Keratinocyte (primary cell): Measurements from ENCODE around the gene ARPC3. TPM values are rescaled to one million over a fixed set of nuclear protein-coding genes. Genes with fewer than 3 reads are reported as not detected.
"Not testable (repeated sequence)": the region's sequence is repeated elsewhere in the genome, so short reads cannot be mapped to it uniquely, and the experiment has no call there.

Experiments
- DNase-seq: peaks from one replicate; pipeline ENCODE4 v3.0.0-alpha.2; 2011; ENCODE audit warnings: low read depth, missing footprints, low spot score
- FAIRE-seq: peaks from 2 replicates; lab custom pipeline; 2011; peaks lifted over from hg19 to GRCh38; lab: Jason Lieb, UNC
- H2AFZ ChIP-seq: 2 replicates; pipeline ENCODE4 v1.6.0; 2012; ENCODE audit warnings: low read length, control low read depth, inconsistent platforms; ENCODE audit not compliant: control insufficient read depth
- H3K27ac ChIP-seq: 2 replicates; pipeline ENCODE4 v1.5.1; 2011; ENCODE audit warnings: low read length; ENCODE audit not compliant: control insufficient read depth, insufficient read depth
- H3K27me3 ChIP-seq: 3 replicates; pipeline ENCODE4 v1.6.0; 2011; ENCODE audit warnings: low read length; ENCODE audit not compliant: control insufficient read depth, insufficient read depth; ENCODE audit errors: extremely low read depth
- H3K36me3 ChIP-seq, 2 experiments: 2 replicates in 1 of 2; 3 replicates in 1 of 2; pipeline ENCODE4 v1.5.1; 2011; ENCODE audit warnings: low read length in 2 of 2, mild to moderate bottlenecking in 1 of 2; ENCODE audit not compliant: control insufficient read depth in 2 of 2, insufficient read depth in 2 of 2; ENCODE audit errors: extremely low read depth in 1 of 2
- H3K4me1 ChIP-seq: 3 replicates; pipeline ENCODE4 v1.5.1; 2011; ENCODE audit warnings: low read length; ENCODE audit not compliant: control insufficient read depth, insufficient read depth; ENCODE audit errors: extremely low read depth
- H3K4me2 ChIP-seq: 3 replicates; pipeline ENCODE4 v1.6.0; 2011; ENCODE audit warnings: low read depth, low read length; ENCODE audit not compliant: control insufficient read depth, insufficient read depth; ENCODE audit errors: extremely low read depth
- H3K4me3 ChIP-seq, 3 experiments: fragments of 200-600 bp in 1 of 3; sonication (generic) in 1 of 3; 2 replicates in 2 of 3; 3 replicates in 1 of 3; pipeline ENCODE4 v1.5.1; 2011 to 2016; ENCODE audit warnings: low read length in 3 of 3, mild to moderate bottlenecking in 3 of 3, control low read depth in 2 of 3, inconsistent platforms in 1 of 3, low read depth in 1 of 3, mixed read lengths in 1 of 3, mixed run types in 1 of 3, moderate library complexity in 1 of 3; ENCODE audit not compliant: control insufficient read depth in 2 of 3, insufficient read depth in 2 of 3; ENCODE audit errors: extremely low read depth in 1 of 3
- H3K79me2 ChIP-seq: 2 replicates; pipeline ENCODE4 v1.6.0; 2012; ENCODE audit warnings: low read length; ENCODE audit not compliant: control insufficient read depth, insufficient read depth
- H3K9ac ChIP-seq: 3 replicates; pipeline ENCODE4 v1.6.0; 2011; ENCODE audit warnings: low read length; ENCODE audit not compliant: control insufficient read depth, insufficient read depth; ENCODE audit errors: extremely low read depth
- H3K9me1 ChIP-seq: 3 replicates; pipeline ENCODE4 v1.6.0; 2011; ENCODE audit warnings: low read length; ENCODE audit not compliant: control insufficient read depth, insufficient read depth; ENCODE audit errors: extremely low read depth
- H3K9me3 ChIP-seq: 2 replicates; pipeline ENCODE4 v1.5.1; 2012; ENCODE audit warnings: low read depth, low read length; ENCODE audit not compliant: control insufficient read depth
- H4K20me1 ChIP-seq: 3 replicates; pipeline ENCODE4 v1.6.0; 2011; ENCODE audit warnings: low read length; ENCODE audit not compliant: control insufficient read depth, insufficient read depth; ENCODE audit errors: extremely low read depth
- CTCF ChIP-seq, 3 experiments: IDR thresholded peaks in 1 of 3; conservative IDR thresholded peaks in 1 of 3; optimal IDR thresholded peaks in 1 of 3; 2 replicates in 2 of 3; 3 replicates in 1 of 3; pipeline versions ENCODE3 to v1.5.1; 2011; ENCODE audit warnings: low read length in 3 of 3, mild to moderate bottlenecking in 3 of 3, moderate library complexity in 2 of 3, control low read depth in 1 of 3, inconsistent platforms in 1 of 3; ENCODE audit not compliant: insufficient read depth in 2 of 3; ENCODE audit errors: extremely low read depth in 1 of 3
- EZH2 ChIP-seq: IDR thresholded peaks from one replicate; pipeline ENCODE4 v1.6.1; 2012; ENCODE audit warnings: inconsistent platforms, mild to moderate bottlenecking, low read length, moderate library complexity
- dilution Hi-C: fragments of 300-500 bp; cut with MboI; formaldehyde crosslinking; loops from one replicate; pipeline ENCODE4 v1.7.0; 2020; ENCODE audit warnings: low sequenced_read_pairs; ENCODE audit not compliant: extremely low pct_ligation_motif_present
- polyA plus RNA-seq, 5 experiments: library from polyadenylated mRNA; depleted of rRNA in 3 of 5; stranded (reverse) in 3 of 5; stranded (forward) in 1 of 5; unstranded in 1 of 5; fragments of >200 nt; gene quantifications; 1 replicate in 1 of 5; 2 replicates in 3 of 5; 3 replicates in 1 of 5; pipeline versions ENCODE4 v1.2.1 to v1.2.3, GENCODE V29; 2011 to 2012; ENCODE audit warnings: missing spikeins in 2 of 5, low read depth in 1 of 5, low replicate concordance in 1 of 5

The ARPC3 gene
- polyA plus RNA-seq, 1 donor (not counting 4 experiments of a cell fraction or from before 2014, with no cell fraction given): 139 TPM

GRCh38 chr12:110431957-110432587, 18.1 kb downstream of the ARPC3 start:
- Histone ChIP-seq H4K20me1 (no peaks in the 10 kb centered on the region), H3K27me3 (no peaks in the 10 kb centered on the region), H3K27ac (no peak overlapping the region), H3K4me3 (peak overlapping the region in 1 of 3 experiments; percentile 47), H3K4me1 (no peaks in the 10 kb centered on the region), H3K79me2 (no peaks in the 10 kb centered on the region), H3K4me2 (no peak overlapping the region), H3K9me3 (no peaks in the 10 kb centered on the region), H3K36me3 (peaks cover 0 to 3% of the 10 kb centered on the region in 2 experiments), H3K9me1 (no peaks in the 10 kb centered on the region), H3K9ac (no peak overlapping the region), H2AFZ (no peak overlapping the region)
- FAIRE-seq: no peak
- TF ChIP-seq EZH2: no peak
- TF ChIP-seq CTCF (optimal IDR thresholded peaks at IDR 0.05 in 1 of 3, IDR thresholded peaks at IDR 0.05 in 1 of 3, conservative IDR thresholded peaks at IDR 0.05 in 1 of 3; ENCODE audit: extremely low read depth in 1 of 3, insufficient read depth in 2 of 3, low read length in 3 of 3): no peak
- dilution Hi-C loops: no loop called here
- no peak for DNase-seq

DNA sequence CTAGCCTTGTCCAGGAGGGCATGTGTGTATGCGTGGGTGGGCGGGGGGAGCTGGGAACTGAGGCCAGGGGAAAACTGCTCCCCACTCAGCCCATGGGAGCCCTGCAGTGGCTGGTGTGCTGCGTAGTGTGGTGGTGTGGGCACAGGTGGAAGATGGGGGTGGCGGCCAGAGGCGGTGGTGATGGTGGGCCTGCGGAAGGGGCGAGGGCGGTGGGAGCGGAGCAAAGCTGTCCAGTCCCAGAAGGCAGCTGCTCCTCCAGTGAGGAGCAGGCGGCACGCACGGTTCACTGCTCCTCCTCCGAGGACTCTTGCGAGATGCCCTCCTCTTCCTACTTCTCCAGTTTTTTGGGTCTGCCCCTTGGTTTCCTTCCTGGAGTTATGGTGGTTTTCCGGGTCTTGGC, 20.5 kb downstream of the ARPC3 start:
- H3K4me2 ChIP-seq, H2AFZ ChIP-seq, dilution Hi-C loops, H3K79me2 ChIP-seq, H4K20me1 ChIP-seq, DNase-seq, H3K9me3 ChIP-seq, H3K9me1 ChIP-seq, H3K36me3 ChIP-seq, H3K4me3 ChIP-seq, H3K27ac ChIP-seq, FAIRE-seq, H3K9ac ChIP-seq, H3K4me1 ChIP-seq, H3K27me3 ChIP-seq: not testable (repeated sequence)

DNA sequence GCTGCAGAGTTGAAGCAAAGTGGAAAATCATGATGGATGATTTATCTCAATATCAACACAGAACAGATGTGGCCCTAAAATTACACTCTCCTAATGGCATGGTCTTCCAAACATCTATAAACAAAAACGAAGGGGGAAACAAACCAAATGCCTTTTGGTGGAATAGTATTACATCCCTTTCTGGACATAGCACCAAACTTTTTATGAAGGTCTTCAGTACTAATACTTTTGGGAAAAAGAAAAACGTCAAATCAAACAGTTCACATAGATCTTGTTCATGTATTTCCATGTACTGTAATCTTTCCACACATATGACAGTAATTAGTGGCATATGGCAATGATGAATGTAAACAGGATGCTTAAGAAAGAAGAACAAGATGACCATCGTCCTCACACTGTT, 23.7 kb downstream of the ARPC3 start:
- dilution Hi-C loops: no loop called here
- DNase-seq: no peak
- H2AFZ ChIP-seq: no peak overlapping the region
- no peaks in the 10 kb centered on the region for H4K20me1 ChIP-seq
- H3K9me3 ChIP-seq: no peaks in the 10 kb centered on the region
- no peaks in the 10 kb centered on the region for H3K36me3 ChIP-seq
- no peak for FAIRE-seq
- H3K4me2 ChIP-seq: no peak overlapping the region
- TF ChIP-seq CTCF (optimal IDR thresholded peaks at IDR 0.05 in 1 of 3, IDR thresholded peaks at IDR 0.05 in 1 of 3, conservative IDR thresholded peaks at IDR 0.05 in 1 of 3; ENCODE audit: extremely low read depth in 1 of 3, insufficient read depth in 2 of 3, low read length in 3 of 3): no peak
- no peak for TF ChIP-seq EZH2
- no peaks in the 10 kb centered on the region for H3K9me1 ChIP-seq
- H3K4me3 ChIP-seq: no peak overlapping the region
- H3K79me2 ChIP-seq: no peaks in the 10 kb centered on the region
- no peaks in the 10 kb centered on the region for H3K4me1 ChIP-seq
- H3K9ac ChIP-seq: no peak overlapping the region
- H3K27ac ChIP-seq: no peak overlapping the region
- no peaks in the 10 kb centered on the region for H3K27me3 ChIP-seq
